Endothelial cell of umbilical vein (primary cell): ENCODE results near the gene JCAD.

Experiments used
- EZH2 ChIP-seq: IDR thresholded peaks from 2 replicates; pipeline ENCODE4 v1.6.1; 2012; ENCODE audit warnings: borderline replicate concordance, low read depth, mild to moderate bottlenecking, moderate library complexity, low read length, inconsistent platforms; ENCODE audit not compliant: severe bottlenecking
- FOS ChIP-seq: IDR thresholded peaks from 2 replicates; pipeline ENCODE4 v1.6.1; 2011; ENCODE audit warnings: mild to moderate bottlenecking, low read length, moderate library complexity, borderline replicate concordance; ENCODE audit not compliant: insufficient read depth
- GATA2 ChIP-seq: IDR thresholded peaks from 2 replicates; pipeline ENCODE4 v1.7.0; 2011; ENCODE audit warnings: low read depth, mild to moderate bottlenecking, moderate library complexity, mixed read lengths, low read length; ENCODE audit not compliant: insufficient read length, insufficient read depth
- JUN ChIP-seq: IDR thresholded peaks from 2 replicates; pipeline ENCODE4 v1.6.1; 2011; ENCODE audit warnings: borderline replicate concordance, low read depth; ENCODE audit not compliant: insufficient read length, insufficient read depth
- MYC ChIP-seq: IDR thresholded peaks from one replicate; pipeline ENCODE4 v1.6.1; 2011; ENCODE audit warnings: mild to moderate bottlenecking, low read depth, low read length
- POLR2AphosphoS5 ChIP-seq: IDR thresholded peaks from 2 replicates; pipeline ENCODE4 v1.6.1; 2012; ENCODE audit warnings: low read depth, mild to moderate bottlenecking, control low read depth, low read length, moderate library complexity; ENCODE audit not compliant: insufficient read depth
- TF ChIP-seq, protein P1 (sequence below), 2 donors: IDR thresholded peaks; 1 replicate in 1 of 2; 2 replicates in 1 of 2; pipeline ENCODE4 v1.5.1; 2011; ENCODE audit warnings: low read length in 2 of 2, mild to moderate bottlenecking in 2 of 2, moderate library complexity in 2 of 2, control low read depth in 1 of 2, inconsistent platforms in 1 of 2, low read depth in 1 of 2; ENCODE audit not compliant: insufficient read depth in 1 of 2; ENCODE audit errors: extremely low read depth in 1 of 2
- TF ChIP-seq, protein P2 (sequence below): IDR thresholded peaks from 2 replicates; pipeline ENCODE4 v1.6.1; 2011; ENCODE audit not compliant: insufficient read depth, insufficient read length

DNA sequence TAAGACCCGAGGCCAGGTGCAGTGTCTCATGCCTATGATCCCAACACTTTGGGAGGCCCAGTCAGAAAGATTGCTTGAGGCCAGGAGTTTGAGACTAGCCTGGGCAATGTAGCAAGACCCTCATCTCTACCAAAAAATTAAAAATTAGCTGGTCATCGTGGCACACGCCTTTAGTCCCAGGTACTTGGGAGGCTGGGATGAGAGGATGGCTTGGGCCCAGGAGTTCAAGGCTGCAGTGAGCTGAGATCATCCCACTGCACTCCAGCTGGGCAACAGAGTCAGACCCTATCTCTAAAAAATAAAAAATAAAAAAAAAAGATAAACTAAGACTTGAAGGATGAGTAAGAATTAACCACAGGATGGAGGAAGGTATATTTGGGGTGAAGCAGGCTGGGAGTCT lies 77.9 kb downstream of the JCAD start:
- TF ChIP-seq POLR2AphosphoS5, result no peak
- TF ChIP-seq FOS, result no peak
- TF ChIP-seq, protein P1, sequence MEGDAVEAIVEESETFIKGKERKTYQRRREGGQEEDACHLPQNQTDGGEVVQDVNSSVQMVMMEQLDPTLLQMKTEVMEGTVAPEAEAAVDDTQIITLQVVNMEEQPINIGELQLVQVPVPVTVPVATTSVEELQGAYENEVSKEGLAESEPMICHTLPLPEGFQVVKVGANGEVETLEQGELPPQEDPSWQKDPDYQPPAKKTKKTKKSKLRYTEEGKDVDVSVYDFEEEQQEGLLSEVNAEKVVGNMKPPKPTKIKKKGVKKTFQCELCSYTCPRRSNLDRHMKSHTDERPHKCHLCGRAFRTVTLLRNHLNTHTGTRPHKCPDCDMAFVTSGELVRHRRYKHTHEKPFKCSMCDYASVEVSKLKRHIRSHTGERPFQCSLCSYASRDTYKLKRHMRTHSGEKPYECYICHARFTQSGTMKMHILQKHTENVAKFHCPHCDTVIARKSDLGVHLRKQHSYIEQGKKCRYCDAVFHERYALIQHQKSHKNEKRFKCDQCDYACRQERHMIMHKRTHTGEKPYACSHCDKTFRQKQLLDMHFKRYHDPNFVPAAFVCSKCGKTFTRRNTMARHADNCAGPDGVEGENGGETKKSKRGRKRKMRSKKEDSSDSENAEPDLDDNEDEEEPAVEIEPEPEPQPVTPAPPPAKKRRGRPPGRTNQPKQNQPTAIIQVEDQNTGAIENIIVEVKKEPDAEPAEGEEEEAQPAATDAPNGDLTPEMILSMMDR (IDR thresholded peaks at IDR 0.05; ENCODE audit: extremely low read depth in 1 of 2, insufficient read depth in 1 of 2, low read depth in 1 of 2, low read length in 2 of 2), result no peak
- no peak for TF ChIP-seq EZH2
- TF ChIP-seq, protein P2, sequence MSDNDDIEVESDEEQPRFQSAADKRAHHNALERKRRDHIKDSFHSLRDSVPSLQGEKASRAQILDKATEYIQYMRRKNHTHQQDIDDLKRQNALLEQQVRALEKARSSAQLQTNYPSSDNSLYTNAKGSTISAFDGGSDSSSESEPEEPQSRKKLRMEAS, result no peak
- no peak for TF ChIP-seq GATA2
- TF ChIP-seq MYC, result no peak
- no peak for TF ChIP-seq JUN
